Testis (tissue), 3 donors: ENCODE results near the gene ZNF573. TPM values are rescaled to one million over a fixed set of nuclear protein-coding genes. Genes with fewer than 3 reads are reported as not detected.

Experiments used
- DNase-seq: peaks from one replicate; pipeline ENCODE4 v3.0.0-alpha.2; 2019
- H3K27ac ChIP-seq, 2 donors: fragments of 200-600 bp; sonication (generic); one replicate each; pipeline ENCODE4 v1.5.1; 2019
- H3K27me3 ChIP-seq: fragments of 200-600 bp; sonication (generic); one replicate; pipeline ENCODE4 v1.5.1; 2019
- H3K36me3 ChIP-seq: fragments of 200-600 bp; sonication (generic); one replicate; pipeline ENCODE4 v1.5.1; 2017; ENCODE audit warnings: low read depth; ENCODE audit errors: missing control alignments
- H3K4me1 ChIP-seq: fragments of 200-600 bp; sonication (generic); one replicate; pipeline ENCODE4 v1.5.1; 2019
- H3K4me3 ChIP-seq, 2 donors: fragments of 200-600 bp; sonication (generic); one replicate each; pipeline ENCODE4 v1.5.1; 2017 to 2019
- H3K9me3 ChIP-seq: fragments of 200-600 bp; sonication (generic); one replicate; pipeline ENCODE4 v1.5.1; 2017
- POLR2A ChIP-seq: fragments of 450-650 bp; IDR thresholded peaks from one replicate; pipeline ENCODE4 v1.6.1; 2017; ENCODE audit warnings: antibody characterized with exemption, mild to moderate bottlenecking, moderate library complexity
- WGBS, 2 donors: methylation state at CpG; one replicate each; pipeline ENCODE4 v1.1.5; 2018; 5-methylcytosine and 5-hydroxymethylcytosine counted together
- intact Hi-C: fragments of 100-400 bp; cut with DNase I; formaldehyde crosslinking; loops from one replicate; pipeline ENCODE4 v1.15.1; 2023; ENCODE audit warnings: low total_unique reads
- polyA plus RNA-seq: library from polyadenylated mRNA; stranded (reverse); fragments of 350-450 nt; fragmentation: Illumina TruSeq; extraction: RNeasy Lipid Tissue Mini Kit (QIAGEN cat#74804); gene quantifications from one replicate; pipeline ENCODE4 v1.2.3, GENCODE V29; 2014; ENCODE audit warnings: low read depth, low replicate concordance; ENCODE audit not compliant: insufficient read depth
- small RNA-seq, 2 donors: library from RNA; depleted of rRNA; stranded (forward); fragments of <200 nt; gene quantifications; one replicate each; pipeline ENCODE3, GENCODE V24; 2016
- total RNA-seq, 2 donors: library from RNA; depleted of rRNA; stranded (reverse); fragments of >200 nt; gene quantifications; one replicate each; pipeline ENCODE4 v1.2.3, GENCODE V29; 2016
- TF ChIP-seq, protein P1 (sequence below), 3 experiments: fragments of 450-650 bp in 2 of 3; fragments of 200-600 bp in 1 of 3; sonication (generic) in 1 of 3; IDR thresholded peaks; one replicate each; pipeline ENCODE4 v1.5.1; 2016 to 2019; ENCODE audit warnings: antibody characterized with exemption in 3 of 3, mild to moderate bottlenecking in 2 of 3, moderate library complexity in 1 of 3

The ZNF573 gene
- total and polyA plus RNA-seq, 3 donors from 2014 or later, result 12.7 to 17.8 (median 13.4) TPM

DNA sequence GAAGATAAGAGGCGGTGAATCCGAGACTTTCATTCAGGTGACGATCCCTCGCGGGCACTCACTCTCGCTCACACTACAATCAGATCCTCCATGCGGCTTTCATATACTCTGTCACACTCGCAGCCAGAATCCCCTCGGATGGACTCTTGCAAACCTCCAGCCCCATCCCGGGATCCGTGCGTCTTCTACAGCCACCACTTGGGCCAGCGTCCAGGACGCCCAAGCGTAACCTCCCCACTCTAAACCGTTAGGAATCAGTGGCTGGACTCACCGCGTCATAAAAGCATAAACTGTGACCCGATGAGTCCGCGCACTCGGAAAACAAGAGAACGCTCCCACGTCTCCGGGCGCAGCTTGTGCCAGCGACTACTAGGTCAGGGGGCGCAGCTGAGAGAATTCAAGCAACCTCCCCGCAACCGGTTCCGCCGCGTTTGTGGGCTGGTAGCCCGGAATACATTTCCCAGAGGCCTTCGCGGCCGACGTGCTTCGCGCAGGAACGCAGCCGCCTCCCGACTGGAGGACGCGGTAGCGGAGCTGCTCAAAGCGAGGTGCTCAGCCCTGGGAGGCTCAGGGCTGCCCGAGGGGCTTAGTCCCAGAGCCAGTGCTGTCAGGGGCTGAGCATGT is 87.4 kb downstream of the ZNF573 start:
- Histone ChIP-seq H3K4me1 (no peaks in the 10 kb centered on the region), H3K27me3 (no peaks in the 10 kb centered on the region), H3K27ac (peak overlapping the region; percentile 83 to 89), H3K4me3 (peak overlapping the region; percentile 76), H3K9me3 (no peaks in the 10 kb centered on the region), H3K36me3 (no peaks in the 10 kb centered on the region)
- peak; percentile 90 for DNase-seq
- TF ChIP-seq POLR2A, result no peak
- TF ChIP-seq, protein P1, sequence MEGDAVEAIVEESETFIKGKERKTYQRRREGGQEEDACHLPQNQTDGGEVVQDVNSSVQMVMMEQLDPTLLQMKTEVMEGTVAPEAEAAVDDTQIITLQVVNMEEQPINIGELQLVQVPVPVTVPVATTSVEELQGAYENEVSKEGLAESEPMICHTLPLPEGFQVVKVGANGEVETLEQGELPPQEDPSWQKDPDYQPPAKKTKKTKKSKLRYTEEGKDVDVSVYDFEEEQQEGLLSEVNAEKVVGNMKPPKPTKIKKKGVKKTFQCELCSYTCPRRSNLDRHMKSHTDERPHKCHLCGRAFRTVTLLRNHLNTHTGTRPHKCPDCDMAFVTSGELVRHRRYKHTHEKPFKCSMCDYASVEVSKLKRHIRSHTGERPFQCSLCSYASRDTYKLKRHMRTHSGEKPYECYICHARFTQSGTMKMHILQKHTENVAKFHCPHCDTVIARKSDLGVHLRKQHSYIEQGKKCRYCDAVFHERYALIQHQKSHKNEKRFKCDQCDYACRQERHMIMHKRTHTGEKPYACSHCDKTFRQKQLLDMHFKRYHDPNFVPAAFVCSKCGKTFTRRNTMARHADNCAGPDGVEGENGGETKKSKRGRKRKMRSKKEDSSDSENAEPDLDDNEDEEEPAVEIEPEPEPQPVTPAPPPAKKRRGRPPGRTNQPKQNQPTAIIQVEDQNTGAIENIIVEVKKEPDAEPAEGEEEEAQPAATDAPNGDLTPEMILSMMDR (IDR thresholded peaks at IDR 0.05), result no peak
- WGBS, 2 donors, result 0 to 1% methylated on average over 38 to 47 of the region's 48 CpGs
- intact Hi-C loops, result no loop called here

Small RNAs within 50 kb of the gene (small RNA-seq; reads per million reads assigned to genes)
- gene SELENOKP1, result 0 reads per million in 2 donors

Other genes with a start within 250 kb of the ZNF573 start
- gene ZNF571, start 184.8 kb downstream of the ZNF573 start, total RNA-seq, result 10 to 100 TPM in 1 of 2 donors, 1 to 10 TPM in 1; 9.1 to 13.1 TPM
- gene ZNF571, start 184.8 kb downstream of the ZNF573 start, polyA plus RNA-seq, result 5.9 TPM
- 1 to 10 TPM; 3.2 to 5.0 TPM for gene ZNF540, start 184.7 kb downstream of the ZNF573 start, total RNA-seq
- 6.6 TPM for gene ZNF540, start 184.7 kb downstream of the ZNF573 start, polyA plus RNA-seq
- 10 to 100 TPM; 19.6 to 36.2 TPM for gene ZFP30, start 124.1 kb downstream of the ZNF573 start, total RNA-seq
- 13.7 TPM for gene ZFP30, start 124.1 kb downstream of the ZNF573 start, polyA plus RNA-seq
- 10 to 100 TPM in 1 of 2 donors, 1 to 10 TPM in 1; 7.7 to 10.2 TPM for gene ZNF607, start 59.8 kb downstream of the ZNF573 start, total RNA-seq
- 9.6 TPM for gene ZNF607, start 59.8 kb downstream of the ZNF573 start, polyA plus RNA-seq
- gene WDR87, start 127.0 kb upstream of the ZNF573 start, total RNA-seq, result 10 to 100 TPM; 12.1 to 15.3 TPM
- 22.0 TPM for gene WDR87, start 127.0 kb upstream of the ZNF573 start, polyA plus RNA-seq
- 10 to 100 TPM; 43.7 to 47.6 TPM for gene SIPA1L3, start 127.6 kb upstream of the ZNF573 start, total RNA-seq
- 21.1 TPM for gene SIPA1L3, start 127.6 kb upstream of the ZNF573 start, polyA plus RNA-seq